Measurements from ENCODE around the gene MTMR3. TPM values are rescaled to one million over a fixed set of nuclear protein-coding genes. Genes with fewer than 3 reads are reported as not detected.

Gene MTMR3
- total RNA-seq, 6 experiments from 2014 or later = 14.5 to 19.2 (median 18.2) TPM

DNA sequence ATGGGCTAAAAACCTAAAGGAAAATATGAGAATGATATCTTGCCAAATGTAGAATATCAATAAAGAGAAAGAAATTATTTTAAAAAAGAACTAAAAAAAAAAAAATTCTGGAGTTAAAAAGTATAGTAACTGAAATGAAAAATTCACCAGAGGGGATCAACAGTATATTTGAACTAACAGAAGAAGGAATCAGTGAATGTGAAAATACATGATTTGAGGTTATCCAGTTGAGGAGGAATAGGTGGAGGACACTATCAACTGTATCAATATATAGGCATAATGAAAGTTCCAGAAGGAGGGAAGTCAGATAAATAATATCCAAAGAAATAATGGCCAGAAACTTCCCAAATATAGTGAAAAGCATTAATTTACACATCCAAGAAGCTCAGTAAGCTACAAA, 181.2 kb downstream of the MTMR3 start:
- no peaks in the 10 kb centered on the region for H3K27me3 ChIP-seq
- H3K4me1 ChIP-seq = no peaks in the 10 kb centered on the region

DNA sequence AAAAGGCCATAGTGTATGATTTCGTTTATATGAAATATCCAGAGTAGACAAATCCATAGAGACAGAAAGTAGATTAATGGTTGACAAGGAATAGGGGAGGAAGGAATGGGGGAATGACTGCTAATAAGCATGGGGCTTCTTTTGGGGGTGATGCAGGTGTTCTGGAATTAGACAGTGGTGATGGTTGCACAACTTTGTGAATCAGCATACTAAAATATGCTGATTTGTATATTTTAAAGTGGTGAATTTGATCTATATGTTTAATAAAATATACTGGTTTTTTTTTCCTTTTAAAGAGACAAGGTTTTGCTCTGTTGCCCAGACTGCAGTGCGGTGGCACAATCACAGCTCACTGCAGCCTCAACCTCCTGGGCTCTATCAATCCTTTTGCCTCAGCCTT, 190.8 kb downstream of the MTMR3 start:
- ATAC-seq (no peak), DNase-seq (no peak)
- Histone ChIP-seq H3K4me1 (no peaks in the 10 kb centered on the region), H3K27ac (no peak overlapping the region), H3K4me3 (no peak overlapping the region), H3K36me3 (no peaks in the 10 kb centered on the region), H3K9me3 (no peaks in the 10 kb centered on the region), H3K27me3 (no peaks in the 10 kb centered on the region)
- intact Hi-C loops (cut with DNase I) = no loop called here
- TF ChIP-seq, protein P1, sequence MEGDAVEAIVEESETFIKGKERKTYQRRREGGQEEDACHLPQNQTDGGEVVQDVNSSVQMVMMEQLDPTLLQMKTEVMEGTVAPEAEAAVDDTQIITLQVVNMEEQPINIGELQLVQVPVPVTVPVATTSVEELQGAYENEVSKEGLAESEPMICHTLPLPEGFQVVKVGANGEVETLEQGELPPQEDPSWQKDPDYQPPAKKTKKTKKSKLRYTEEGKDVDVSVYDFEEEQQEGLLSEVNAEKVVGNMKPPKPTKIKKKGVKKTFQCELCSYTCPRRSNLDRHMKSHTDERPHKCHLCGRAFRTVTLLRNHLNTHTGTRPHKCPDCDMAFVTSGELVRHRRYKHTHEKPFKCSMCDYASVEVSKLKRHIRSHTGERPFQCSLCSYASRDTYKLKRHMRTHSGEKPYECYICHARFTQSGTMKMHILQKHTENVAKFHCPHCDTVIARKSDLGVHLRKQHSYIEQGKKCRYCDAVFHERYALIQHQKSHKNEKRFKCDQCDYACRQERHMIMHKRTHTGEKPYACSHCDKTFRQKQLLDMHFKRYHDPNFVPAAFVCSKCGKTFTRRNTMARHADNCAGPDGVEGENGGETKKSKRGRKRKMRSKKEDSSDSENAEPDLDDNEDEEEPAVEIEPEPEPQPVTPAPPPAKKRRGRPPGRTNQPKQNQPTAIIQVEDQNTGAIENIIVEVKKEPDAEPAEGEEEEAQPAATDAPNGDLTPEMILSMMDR (IDR thresholded peaks at IDR 0.05) = no peak
- no peak for TF ChIP-seq POLR2A (IDR thresholded peaks at IDR 0.05)
- WGBS (ENCODE audit: insufficient coverage, low coverage, low lambda C conversion rate, missing lambda C conversion rate) = 88% methylated on average over 2 of the region's 2 CpGs

More for the DNA sequence above, 181.2 kb downstream of the MTMR3 start:
- H3K4me3 ChIP-seq = no peak overlapping the region
- TF ChIP-seq, protein P1 (IDR thresholded peaks at IDR 0.05) = no peak
- TF ChIP-seq POLR2A (IDR thresholded peaks at IDR 0.05) = no peak
- no peak overlapping the region for H3K27ac ChIP-seq
- peaks cover 0 to 4% (median 0%) of the 10 kb centered on the region in 4 donors for H3K9me3 ChIP-seq
- ATAC-seq (no peak), DNase-seq (no peak)
- H3K36me3 ChIP-seq = no peaks in the 10 kb centered on the region
- intact Hi-C loops (cut with DNase I) = no loop called here

DNA sequence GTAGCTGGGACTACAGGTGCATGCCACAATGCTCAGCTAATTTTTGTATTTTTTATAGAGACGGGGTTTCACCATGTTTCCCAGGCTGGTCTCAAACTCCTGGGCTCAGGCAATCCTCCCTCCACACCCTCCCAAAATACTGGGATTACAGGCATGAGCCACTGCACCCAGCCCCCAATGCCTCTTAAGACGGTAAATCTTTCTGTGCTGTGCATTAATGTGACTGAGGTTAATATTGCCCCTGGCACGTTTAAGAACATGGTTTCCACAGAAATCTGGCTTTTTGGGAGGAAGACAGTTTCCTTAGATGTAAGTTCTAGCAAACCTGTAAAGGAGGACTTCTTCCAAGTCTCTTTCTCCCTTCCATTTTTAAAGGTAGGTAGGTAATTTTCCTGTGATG, 191.2 kb downstream of the MTMR3 start:
- Histone ChIP-seq H3K4me1 (no peaks in the 10 kb centered on the region), H3K27ac (no peak overlapping the region), H3K9me3 (no peaks in the 10 kb centered on the region), H3K27me3 (no peaks in the 10 kb centered on the region), H3K4me3 (no peak overlapping the region), H3K36me3 (no peaks in the 10 kb centered on the region)
- WGBS (ENCODE audit: insufficient coverage, low coverage, low lambda C conversion rate, missing lambda C conversion rate) = 72% methylated on average over 3 of the region's 3 CpGs
- no peak for ATAC-seq
- intact Hi-C loops (cut with DNase I) = no loop called here
- DNase-seq = no peak
- TF ChIP-seq POLR2A (IDR thresholded peaks at IDR 0.05) = no peak
- TF ChIP-seq, protein P1 (IDR thresholded peaks at IDR 0.05) = no peak

GRCh38 chr22:30074994-30075393, 192.0 kb downstream of the MTMR3 start:
- Histone ChIP-seq H3K27ac (no peak overlapping the region), H3K4me3 (no peak overlapping the region), H3K9me3 (no peaks in the 10 kb centered on the region), H3K4me1 (no peaks in the 10 kb centered on the region), H3K27me3 (no peaks in the 10 kb centered on the region), H3K36me3 (no peaks in the 10 kb centered on the region)
- ATAC-seq = no peak
- intact Hi-C loops (cut with DNase I) = no loop called here
- TF ChIP-seq POLR2A (IDR thresholded peaks at IDR 0.05) = no peak
- TF ChIP-seq, protein P1 (IDR thresholded peaks at IDR 0.05) = no peak
- DNase-seq = no peak
- 84% methylated on average over 3 of the region's 3 CpGs for WGBS (ENCODE audit: insufficient coverage, low coverage, low lambda C conversion rate, missing lambda C conversion rate)

- intact Hi-C loops (cut with DNase I) = no loop called here
- H3K4me3 ChIP-seq = no peak overlapping the region
- TF ChIP-seq POLR2A (IDR thresholded peaks at IDR 0.05) = no peak
- TF ChIP-seq, protein P1 (IDR thresholded peaks at IDR 0.05) = no peak
- H3K36me3 ChIP-seq = no peaks in the 10 kb centered on the region
- H3K27ac ChIP-seq = peak overlapping the region in 2 of 3 donors; percentile 30 to 38
- no peaks in the 10 kb centered on the region for H3K4me1 ChIP-seq
- no peak for DNase-seq
- peak in 1 of 4 donors; percentile 13 for ATAC-seq
- H3K9me3 ChIP-seq = no peaks in the 10 kb centered on the region
- no peaks in the 10 kb centered on the region for H3K27me3 ChIP-seq
- WGBS (ENCODE audit: insufficient coverage, low coverage, low lambda C conversion rate, missing lambda C conversion rate) = 67% methylated on average over 3 of the region's 3 CpGs
Measured at GRCh38 chr22:30077279-30077880, 194.4 kb downstream of the MTMR3 start.

Measured in right lobe of liver (tissue), 6 donors.